Testis (tissue), 3 donors: ENCODE results near the gene LRRFIP2. TPM values are rescaled to one million over a fixed set of nuclear protein-coding genes. Genes with fewer than 3 reads are reported as not detected.

Experiments
- DNase-seq: peaks from one replicate; pipeline ENCODE4 v3.0.0-alpha.2; 2019
- H3K27ac ChIP-seq, 2 donors: fragments of 200-600 bp; sonication (generic); one replicate each; pipeline ENCODE4 v1.5.1; 2019
- H3K27me3 ChIP-seq: fragments of 200-600 bp; sonication (generic); one replicate; pipeline ENCODE4 v1.5.1; 2019
- H3K36me3 ChIP-seq: fragments of 200-600 bp; sonication (generic); one replicate; pipeline ENCODE4 v1.5.1; 2017; ENCODE audit warnings: low read depth; ENCODE audit errors: missing control alignments
- H3K4me1 ChIP-seq: fragments of 200-600 bp; sonication (generic); one replicate; pipeline ENCODE4 v1.5.1; 2019
- H3K4me3 ChIP-seq, 2 donors: fragments of 200-600 bp; sonication (generic); one replicate each; pipeline ENCODE4 v1.5.1; 2017 to 2019
- H3K9me3 ChIP-seq: fragments of 200-600 bp; sonication (generic); one replicate; pipeline ENCODE4 v1.5.1; 2017
- POLR2A ChIP-seq: fragments of 450-650 bp; IDR thresholded peaks from one replicate; pipeline ENCODE4 v1.6.1; 2017; ENCODE audit warnings: antibody characterized with exemption, mild to moderate bottlenecking, moderate library complexity
- WGBS, 2 donors: methylation state at CpG; one replicate each; pipeline ENCODE4 v1.1.5; 2018; 5-methylcytosine and 5-hydroxymethylcytosine counted together
- intact Hi-C: fragments of 100-400 bp; cut with DNase I; formaldehyde crosslinking; loops from one replicate; pipeline ENCODE4 v1.15.1; 2023; ENCODE audit warnings: low total_unique reads
- polyA plus RNA-seq: library from polyadenylated mRNA; stranded (reverse); fragments of 350-450 nt; fragmentation: Illumina TruSeq; extraction: RNeasy Lipid Tissue Mini Kit (QIAGEN cat#74804); gene quantifications from one replicate; pipeline ENCODE4 v1.2.3, GENCODE V29; 2014; ENCODE audit warnings: low read depth, low replicate concordance; ENCODE audit not compliant: insufficient read depth
- total RNA-seq, 2 donors: library from RNA; depleted of rRNA; stranded (reverse); fragments of >200 nt; gene quantifications; one replicate each; pipeline ENCODE4 v1.2.3, GENCODE V29; 2016
- TF ChIP-seq, protein P1 (sequence below), 3 experiments: fragments of 450-650 bp in 2 of 3; fragments of 200-600 bp in 1 of 3; sonication (generic) in 1 of 3; IDR thresholded peaks; one replicate each; pipeline ENCODE4 v1.5.1; 2016 to 2019; ENCODE audit warnings: antibody characterized with exemption in 3 of 3, mild to moderate bottlenecking in 2 of 3, moderate library complexity in 1 of 3

The LRRFIP2 gene
- total and polyA plus RNA-seq, 3 donors from 2014 or later: 86.2 to 115 (median 114) TPM

DNA sequence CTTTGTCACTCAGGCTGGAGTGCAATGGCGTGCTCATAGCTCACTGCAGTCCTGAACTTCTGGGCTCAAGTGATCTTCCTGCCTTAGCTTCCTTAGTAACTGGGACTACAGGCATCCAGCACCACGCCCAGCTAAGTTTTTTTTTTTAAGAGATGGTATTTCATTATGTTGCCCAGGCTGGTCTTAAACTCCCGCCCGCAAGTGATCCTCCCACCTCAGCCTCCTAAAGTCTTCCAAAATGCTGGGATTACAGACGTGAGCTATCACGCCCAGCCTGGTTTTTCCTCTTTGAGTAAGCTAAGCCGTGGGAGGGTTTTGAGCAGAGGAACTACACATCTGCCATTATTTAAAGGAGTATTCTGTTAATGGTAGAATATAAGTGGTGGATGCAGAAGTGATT, 7.4 kb upstream of the LRRFIP2 start:
- Histone ChIP-seq H3K4me3 (no peak overlapping the region), H3K4me1 (peaks cover 11% of the 10 kb centered on the region), H3K36me3 (no peaks in the 10 kb centered on the region), H3K27me3 (no peaks in the 10 kb centered on the region), H3K9me3 (no peaks in the 10 kb centered on the region), H3K27ac (no peak overlapping the region)
- intact Hi-C loops: no loop called here
- TF ChIP-seq, protein P1, sequence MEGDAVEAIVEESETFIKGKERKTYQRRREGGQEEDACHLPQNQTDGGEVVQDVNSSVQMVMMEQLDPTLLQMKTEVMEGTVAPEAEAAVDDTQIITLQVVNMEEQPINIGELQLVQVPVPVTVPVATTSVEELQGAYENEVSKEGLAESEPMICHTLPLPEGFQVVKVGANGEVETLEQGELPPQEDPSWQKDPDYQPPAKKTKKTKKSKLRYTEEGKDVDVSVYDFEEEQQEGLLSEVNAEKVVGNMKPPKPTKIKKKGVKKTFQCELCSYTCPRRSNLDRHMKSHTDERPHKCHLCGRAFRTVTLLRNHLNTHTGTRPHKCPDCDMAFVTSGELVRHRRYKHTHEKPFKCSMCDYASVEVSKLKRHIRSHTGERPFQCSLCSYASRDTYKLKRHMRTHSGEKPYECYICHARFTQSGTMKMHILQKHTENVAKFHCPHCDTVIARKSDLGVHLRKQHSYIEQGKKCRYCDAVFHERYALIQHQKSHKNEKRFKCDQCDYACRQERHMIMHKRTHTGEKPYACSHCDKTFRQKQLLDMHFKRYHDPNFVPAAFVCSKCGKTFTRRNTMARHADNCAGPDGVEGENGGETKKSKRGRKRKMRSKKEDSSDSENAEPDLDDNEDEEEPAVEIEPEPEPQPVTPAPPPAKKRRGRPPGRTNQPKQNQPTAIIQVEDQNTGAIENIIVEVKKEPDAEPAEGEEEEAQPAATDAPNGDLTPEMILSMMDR (IDR thresholded peaks at IDR 0.05): no peak
- TF ChIP-seq POLR2A: no peak
- no peak for DNase-seq
- WGBS, 2 donors: 65 to 80% methylated on average over 7 of the region's 7 CpGs

DNA sequence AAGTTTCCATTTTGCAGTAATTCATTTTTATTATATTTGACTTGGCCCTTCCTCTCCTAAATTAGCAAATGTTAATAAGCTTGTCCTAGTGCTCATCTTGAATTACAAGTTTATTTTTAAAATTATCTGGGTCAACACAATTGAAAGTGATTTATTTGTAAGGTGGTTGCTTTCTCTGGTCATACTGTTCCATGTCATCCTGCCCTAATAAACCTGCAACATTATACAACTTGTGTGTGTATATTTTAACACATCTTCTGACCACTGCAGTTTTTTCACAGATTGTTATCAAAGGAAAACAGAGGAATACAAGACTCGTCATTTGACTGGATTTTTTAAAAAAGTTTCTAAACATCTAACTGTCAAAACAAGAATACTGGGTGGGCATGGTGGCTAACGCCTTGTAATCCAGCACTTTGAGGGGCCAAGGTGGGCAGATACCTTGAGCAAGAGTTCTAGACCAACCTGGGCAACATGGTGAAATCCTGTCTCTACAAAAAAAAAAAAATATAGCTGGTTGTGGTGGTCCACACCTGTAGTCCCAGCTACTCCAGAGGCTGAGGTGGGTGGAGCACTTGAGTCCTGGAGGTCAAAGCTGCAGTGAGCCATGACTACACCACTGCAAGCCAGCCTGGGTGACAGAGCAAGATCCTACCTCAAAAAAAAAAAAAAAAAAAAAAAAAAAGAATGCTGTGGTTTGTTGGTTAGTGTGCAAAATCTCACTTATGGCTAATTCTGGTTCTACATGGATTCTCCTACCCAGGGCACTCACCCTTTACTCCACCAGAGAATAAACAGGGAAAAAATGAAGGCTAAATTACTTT, 5.0 kb upstream of the LRRFIP2 start:
- Histone ChIP-seq H3K27ac (no peak overlapping the region), H3K9me3 (no peaks in the 10 kb centered on the region), H3K27me3 (no peaks in the 10 kb centered on the region), H3K4me1 (peaks cover 18% of the 10 kb centered on the region), H3K36me3 (no peaks in the 10 kb centered on the region), H3K4me3 (no peak overlapping the region)
- DNase-seq: no peak
- TF ChIP-seq, protein P1 (IDR thresholded peaks at IDR 0.05): no peak
- no peak for TF ChIP-seq POLR2A
- intact Hi-C loops: no loop called here
- 73 to 83% methylated on average over 2 of the region's 2 CpGs for WGBS, 2 donors

DNA sequence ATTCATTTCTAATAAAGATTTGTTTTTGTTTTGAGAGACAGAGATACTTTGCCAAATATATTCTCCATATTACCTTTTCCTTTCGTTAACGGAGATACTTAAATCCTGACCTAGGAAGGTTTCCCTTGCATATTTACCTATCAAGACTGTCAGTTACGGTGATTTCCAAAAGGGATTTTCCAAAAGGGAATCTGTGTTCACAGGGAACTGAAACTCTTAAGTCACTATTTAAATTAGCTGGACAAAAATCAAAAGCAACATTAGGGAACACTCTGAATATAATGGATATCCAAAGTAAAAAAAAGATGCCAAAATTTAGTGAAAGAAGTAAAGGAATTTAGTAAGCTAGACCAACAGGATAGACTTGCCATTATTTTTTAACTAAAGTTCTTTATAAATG, 576 bp downstream of the LRRFIP2 start:
- no peak for DNase-seq
- WGBS, 2 donors: 39 to 48% methylated on average over 3 of the region's 3 CpGs
- peak overlapping the region; percentile 42 to 95 for H3K27ac ChIP-seq
- intact Hi-C loops: no loop called here
- H3K4me3 ChIP-seq: no peak overlapping the region
- H3K9me3 ChIP-seq: no peaks in the 10 kb centered on the region
- H3K36me3 ChIP-seq: no peaks in the 10 kb centered on the region
- H3K4me1 ChIP-seq: peaks cover 23% of the 10 kb centered on the region
- no peaks in the 10 kb centered on the region for H3K27me3 ChIP-seq
- no peak for TF ChIP-seq POLR2A
- TF ChIP-seq, protein P1 (IDR thresholded peaks at IDR 0.05): no peak

DNA sequence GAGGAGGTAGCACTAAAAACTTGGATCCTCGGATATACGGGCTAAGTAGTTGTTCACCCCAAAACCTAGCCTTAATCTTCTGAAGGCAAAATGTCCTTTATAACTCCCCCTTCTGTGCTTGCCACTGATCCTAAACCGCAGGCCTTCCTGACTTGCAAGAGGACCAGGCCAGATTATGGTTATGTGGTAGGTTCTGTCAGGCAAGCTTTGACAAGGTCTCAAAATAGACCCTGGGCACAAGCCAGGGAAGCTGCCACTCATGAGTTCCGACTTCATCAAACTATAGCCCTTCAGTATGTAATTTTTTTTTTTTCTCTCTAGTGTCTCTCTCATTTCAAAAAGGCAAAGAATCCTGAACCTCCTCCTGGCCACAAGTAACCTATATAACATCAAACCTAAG, 3.2 kb downstream of the LRRFIP2 start:
- 75 to 88% methylated on average over 4 of the region's 4 CpGs for WGBS, 2 donors
- intact Hi-C loops: no loop called here
- H3K27me3 ChIP-seq: no peaks in the 10 kb centered on the region
- H3K4me3 ChIP-seq: no peak overlapping the region
- peak overlapping the region in 1 of 2 donors; percentile 42 for H3K27ac ChIP-seq
- H3K36me3 ChIP-seq: no peaks in the 10 kb centered on the region
- H3K9me3 ChIP-seq: no peaks in the 10 kb centered on the region
- DNase-seq: no peak
- TF ChIP-seq POLR2A: no peak
- TF ChIP-seq, protein P1 (IDR thresholded peaks at IDR 0.05): no peak
- H3K4me1 ChIP-seq: peaks cover 13% of the 10 kb centered on the region

DNA sequence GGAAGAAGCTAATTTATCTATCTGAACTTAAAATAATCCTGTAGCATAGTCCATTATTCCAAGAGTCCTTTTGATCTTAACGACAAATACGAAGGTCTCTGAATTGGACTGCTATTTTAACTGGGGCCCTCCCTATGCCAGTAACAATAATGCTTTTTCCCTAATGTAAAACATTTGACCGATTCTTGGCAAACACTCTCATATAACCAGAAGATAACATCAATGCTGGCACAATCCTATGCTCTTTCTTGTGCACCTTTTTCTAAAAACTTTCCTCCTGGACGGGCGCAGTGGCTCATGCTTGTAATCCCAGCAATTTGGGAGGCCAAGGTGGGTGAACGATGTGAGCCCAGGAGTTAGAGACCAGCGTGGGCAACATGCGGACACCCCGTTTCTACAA, 3.9 kb downstream of the LRRFIP2 start:
- Histone ChIP-seq H3K4me3 (no peak overlapping the region), H3K36me3 (no peaks in the 10 kb centered on the region), H3K27me3 (no peaks in the 10 kb centered on the region), H3K4me1 (peaks cover 13% of the 10 kb centered on the region), H3K27ac (peak overlapping the region; percentile 32 to 42), H3K9me3 (no peaks in the 10 kb centered on the region)
- no peak for DNase-seq
- WGBS, 2 donors: 74 to 82% methylated on average over 9 of the region's 9 CpGs
- intact Hi-C loops: no loop called here
- TF ChIP-seq, protein P1 (IDR thresholded peaks at IDR 0.05): no peak
- no peak for TF ChIP-seq POLR2A
